Measurements from ENCODE around the gene MATK. TPM values are rescaled to one million over a fixed set of nuclear protein-coding genes. Genes with fewer than 3 reads are reported as not detected.

MATK gene
- total RNA-seq (1 to 10 TPM; 2.7 to 7.0 TPM), polyA plus RNA-seq (under 1 TPM; 0.78 to 0.97 TPM)

GRCh38 chr19:3785938-3786824 lies at the start of gene MATK:
MATK (minus strand) TSS chr19:3786381; CDS start chr19:3785135, 1,246 bp downstream.
- Histone ChIP-seq H3K27me3 (ENCODE audit: control insufficient read depth in 4 of 4, insufficient read depth in 4 of 4, low read length in 3 of 4) (peaks cover 0 to 15% (median under 1%) of the 10 kb centered on the region in 4 donors), H3K4me3 (ENCODE audit: low read depth in 1 of 3, low read length in 3 of 3) (peak within 1 kb of the TSS in 1 of 3 donors; percentile 40), H3K36me3 (ENCODE audit: control insufficient read depth in 4 of 4, insufficient read depth in 3 of 4, low read depth in 1 of 4, low read length in 3 of 4) (peaks cover 0 to 1% (median 0%) of the 10 kb centered on the region in 4 donors), H3K4me1 (ENCODE audit: control insufficient read depth in 4 of 4, insufficient read depth in 4 of 4, low read length in 3 of 4) (peaks cover 0 to 7% (median 1%) of the 10 kb centered on the region in 4 donors), H3K9ac (ENCODE audit: low read depth in 1 of 2, low read length in 2 of 2) (no peak within 1 kb of the TSS), H3K27ac (ENCODE audit: low read depth in 1 of 2, low read length in 2 of 2) (no peak within 1 kb of the TSS), H3K9me3 (ENCODE audit: control insufficient read depth in 4 of 4, low read length in 3 of 4) (peaks cover 10 to 13% (median 13%) of the 10 kb centered on the region in 4 donors)
- WGBS = 8% methylated on average over 101 of the region's 101 CpGs
- TF ChIP-seq FOXA1 (IDR thresholded peaks at IDR 0.05) (no peak), HNF4A (conservative IDR thresholded peaks at IDR 0.05) (no peak), RXRA (IDR thresholded peaks at IDR 0.05) (no peak), TAF1 (conservative IDR thresholded peaks at IDR 0.05) (no peak), YY1 (IDR thresholded peaks at IDR 0.05) (no peak)
- DNase-seq (ENCODE audit: low spot score) = no peak

GRCh38 chr19:3835055-3835435 lies 48.9 kb upstream of the MATK start:
- WGBS = 92% methylated on average over 9 of the region's 9 CpGs
- no peak for DNase-seq (ENCODE audit: low spot score)
- Histone ChIP-seq H3K36me3 (ENCODE audit: control insufficient read depth in 4 of 4, insufficient read depth in 3 of 4, low read depth in 1 of 4, low read length in 3 of 4) (no peaks in the 10 kb centered on the region), H3K9ac (ENCODE audit: low read depth in 1 of 2, low read length in 2 of 2) (no peak overlapping the region), H3K4me1 (ENCODE audit: control insufficient read depth in 4 of 4, insufficient read depth in 4 of 4, low read length in 3 of 4) (no peaks in the 10 kb centered on the region), H3K27ac (ENCODE audit: low read depth in 1 of 2, low read length in 2 of 2) (no peak overlapping the region), H3K27me3 (ENCODE audit: control insufficient read depth in 4 of 4, insufficient read depth in 4 of 4, low read length in 3 of 4) (no peaks in the 10 kb centered on the region), H3K9me3 (ENCODE audit: control insufficient read depth in 4 of 4, low read length in 3 of 4) (no peaks in the 10 kb centered on the region), H3K4me3 (ENCODE audit: low read depth in 1 of 3, low read length in 3 of 3) (no peak overlapping the region)
- no peak for TF ChIP-seq HNF4G (IDR thresholded peaks at IDR 0.05)
- TF ChIP-seq NR2F2 (IDR thresholded peaks at IDR 0.05) = no peak
- TF ChIP-seq SP1 (IDR thresholded peaks at IDR 0.05) = no peak
- no peak for TF ChIP-seq CTCF (IDR thresholded peaks at IDR 0.05; ENCODE audit: low read depth, low read length, missing input control)
- no peak for TF ChIP-seq RXRA (IDR thresholded peaks at IDR 0.05)
- TF ChIP-seq YY1 (IDR thresholded peaks at IDR 0.05) = no peak
- TF ChIP-seq REST (IDR thresholded peaks at IDR 0.05) = no peak
- TF ChIP-seq JUND (IDR thresholded peaks at IDR 0.05) = no peak
- no peak for TF ChIP-seq EGR1 (IDR thresholded peaks at IDR 0.05; ENCODE audit: low read depth in 2 of 2)
- TF ChIP-seq HNF4A (conservative IDR thresholded peaks at IDR 0.05) = no peak
- no peak for TF ChIP-seq ZBTB33 (IDR thresholded peaks at IDR 0.05)
- TF ChIP-seq MAX (IDR thresholded peaks at IDR 0.05) = no peak
- no peak for TF ChIP-seq RAD21 (IDR thresholded peaks at IDR 0.05)
- no peak for TF ChIP-seq FOXA1 (IDR thresholded peaks at IDR 0.05)
- TF ChIP-seq ATF3 (IDR thresholded peaks at IDR 0.05) = no peak
